ENCODE measurements around the gene LIN37. TPM values are rescaled to one million over a fixed set of nuclear protein-coding genes. Genes with fewer than 3 reads are reported as not detected.

LIN37 gene
- total RNA-seq, 1 donor from 2014 or later: 8.2 TPM

DNA sequence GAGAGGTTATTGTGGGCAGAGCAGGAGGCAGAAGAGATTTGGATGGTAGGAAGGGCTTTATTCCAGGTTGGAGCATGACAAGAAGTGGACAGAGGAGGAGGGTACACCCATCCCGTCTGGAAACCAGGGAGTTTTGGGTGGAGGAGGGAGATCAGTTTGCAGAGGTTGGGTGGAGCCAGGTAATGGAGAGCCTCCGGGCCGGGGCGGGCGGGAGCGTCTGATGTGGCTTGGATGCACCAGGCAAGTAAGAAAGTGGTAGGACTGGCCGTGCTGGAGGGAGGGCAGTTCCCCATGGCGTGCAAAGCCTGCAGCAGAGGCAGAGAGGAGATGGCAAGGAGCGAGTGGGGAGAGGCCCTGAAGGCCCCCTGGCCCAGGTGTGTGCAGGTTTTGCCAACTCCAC lies 17.0 kb upstream of the LIN37 start:
- intact Hi-C loops (cut with DNase I): no loop called here
- DNase-seq (ENCODE audit: missing footprints) (peak; percentile 32), ATAC-seq (no peak)

DNA sequence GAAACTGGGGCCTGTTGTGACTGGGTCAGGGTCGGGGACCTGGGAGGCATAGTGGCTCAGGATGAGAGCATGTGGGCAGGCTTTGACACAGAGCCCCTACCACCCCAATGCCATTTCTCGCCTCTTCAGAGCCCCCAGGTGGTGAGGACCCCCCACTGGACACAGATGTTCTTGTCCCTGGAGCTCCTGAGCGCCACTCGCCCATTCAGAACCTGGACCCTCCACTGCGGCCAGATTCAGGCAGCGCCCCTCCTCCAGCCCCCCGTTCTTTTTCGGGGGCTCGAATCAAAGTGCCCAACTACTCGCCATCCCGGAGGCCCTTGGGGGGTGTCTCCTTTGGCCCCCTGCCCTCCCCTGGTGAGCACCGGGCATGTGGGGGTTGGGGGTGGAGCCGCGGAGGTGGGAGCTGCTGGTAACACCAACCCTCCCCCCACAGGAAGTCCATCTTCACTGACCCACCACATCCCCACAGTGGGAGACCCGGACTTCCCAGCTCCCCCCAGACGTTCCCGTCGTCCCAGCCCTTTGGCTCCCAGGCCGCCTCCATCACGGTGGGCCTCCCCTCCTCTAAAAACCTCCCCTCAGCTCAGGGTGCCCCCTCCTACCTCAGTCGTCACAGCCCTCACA lies 16.5 kb upstream of the LIN37 start:
- DNase-seq (ENCODE audit: missing footprints): peak; percentile 31

DNA sequence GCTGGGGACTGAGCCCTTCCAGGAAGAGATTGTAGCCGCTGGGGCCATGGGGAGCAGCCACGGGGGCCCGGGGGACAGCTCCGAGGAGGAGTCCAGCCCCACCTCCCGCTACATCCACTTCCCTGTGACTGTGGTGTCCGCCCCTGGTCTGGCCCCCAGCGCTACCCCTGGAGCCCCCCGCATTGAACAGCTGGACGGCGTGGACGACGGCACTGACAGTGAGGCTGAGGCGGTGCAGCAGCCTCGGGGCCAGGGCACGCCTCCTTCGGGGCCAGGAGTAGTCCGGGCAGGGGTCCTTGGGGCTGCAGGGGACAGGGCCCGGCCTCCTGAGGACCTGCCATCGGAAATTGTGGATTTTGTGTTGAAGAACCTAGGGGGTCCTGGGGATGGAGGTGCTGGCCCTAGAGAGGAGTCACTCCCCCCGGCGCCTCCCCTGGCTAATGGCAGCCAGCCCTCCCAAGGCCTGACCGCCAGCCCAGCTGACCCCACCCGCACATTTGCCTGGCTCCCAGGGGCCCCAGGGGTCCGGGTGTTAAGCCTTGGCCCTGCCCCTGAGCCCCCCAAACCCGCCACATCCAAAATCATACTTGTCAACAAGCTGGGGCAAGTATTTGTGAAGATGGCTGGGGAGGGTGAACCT lies 15.7 kb upstream of the LIN37 start:
- DNase-seq (ENCODE audit: missing footprints) (no peak), ATAC-seq (no peak)
- intact Hi-C loops (cut with DNase I): no loop called here

More for the DNA sequence above, 16.5 kb upstream of the LIN37 start:
- ATAC-seq: no peak
- intact Hi-C loops (cut with DNase I): no loop called here

DNA sequence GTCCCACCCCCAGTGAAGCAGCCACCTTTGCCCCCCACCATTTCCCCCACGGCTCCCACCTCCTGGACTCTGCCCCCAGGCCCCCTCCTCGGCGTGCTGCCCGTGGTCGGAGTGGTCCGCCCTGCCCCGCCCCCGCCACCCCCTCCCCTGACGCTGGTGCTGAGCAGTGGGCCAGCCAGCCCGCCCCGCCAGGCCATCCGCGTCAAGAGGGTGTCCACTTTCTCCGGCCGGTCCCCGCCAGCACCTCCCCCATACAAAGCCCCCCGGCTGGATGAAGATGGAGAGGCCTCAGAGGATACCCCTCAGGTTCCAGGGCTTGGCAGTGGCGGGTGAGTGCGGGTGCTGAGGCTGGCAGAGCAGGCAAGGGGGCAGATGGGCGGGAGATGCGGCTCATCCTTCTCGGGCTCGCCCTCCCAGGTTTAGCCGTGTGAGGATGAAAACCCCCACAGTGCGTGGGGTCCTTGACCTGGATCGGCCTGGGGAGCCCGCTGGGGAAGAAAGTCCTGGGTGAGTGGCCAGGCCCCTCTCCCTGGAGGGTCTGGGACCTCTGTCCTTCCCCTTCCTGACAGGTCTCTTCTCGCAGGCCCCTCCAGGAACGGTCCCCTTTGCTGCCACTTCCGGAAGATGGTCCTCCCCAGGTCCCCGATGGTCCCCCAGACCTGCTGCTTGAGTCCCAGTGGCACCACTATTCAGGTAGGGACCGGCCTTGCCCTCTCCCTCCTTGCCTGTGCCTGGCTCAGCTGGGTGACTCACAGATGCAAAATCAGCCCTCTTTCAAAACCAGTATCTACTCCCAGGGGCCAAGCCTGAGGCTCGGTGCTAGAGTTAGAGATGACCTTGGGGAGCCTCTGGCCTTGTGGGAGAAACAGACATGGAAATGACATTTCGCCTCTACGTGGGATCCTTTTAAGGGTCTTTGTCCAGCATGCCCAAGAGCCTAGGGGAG lies 14.9 kb upstream of the LIN37 start:
- peak; percentile 37 for DNase-seq (ENCODE audit: missing footprints)
- intact Hi-C loops (cut with DNase I): no loop called here
- ATAC-seq: no peak

DNA sequence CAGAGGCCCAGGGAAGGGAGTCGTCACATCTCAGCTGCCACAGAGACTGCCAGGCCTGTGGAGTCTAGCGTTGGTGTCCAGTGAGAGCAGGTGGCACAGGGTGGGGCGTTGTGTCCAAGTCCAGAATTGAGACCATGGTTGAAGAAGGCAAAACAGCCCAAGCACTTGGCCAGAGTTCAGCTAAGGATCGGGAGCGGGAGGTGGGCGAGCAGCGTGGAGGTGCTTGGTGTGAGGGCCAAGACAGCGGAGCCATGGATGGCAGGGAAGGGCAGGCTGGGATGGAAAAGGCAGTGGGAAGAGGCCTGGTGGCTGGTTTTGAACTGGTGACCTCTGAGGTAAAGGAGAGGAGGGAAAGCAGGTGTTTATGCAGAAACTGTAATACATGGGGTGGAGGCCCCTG lies 14.1 kb upstream of the LIN37 start:
- intact Hi-C loops (cut with DNase I): no loop called here
- ATAC-seq (no peak), DNase-seq (ENCODE audit: missing footprints) (no peak)

DNA sequence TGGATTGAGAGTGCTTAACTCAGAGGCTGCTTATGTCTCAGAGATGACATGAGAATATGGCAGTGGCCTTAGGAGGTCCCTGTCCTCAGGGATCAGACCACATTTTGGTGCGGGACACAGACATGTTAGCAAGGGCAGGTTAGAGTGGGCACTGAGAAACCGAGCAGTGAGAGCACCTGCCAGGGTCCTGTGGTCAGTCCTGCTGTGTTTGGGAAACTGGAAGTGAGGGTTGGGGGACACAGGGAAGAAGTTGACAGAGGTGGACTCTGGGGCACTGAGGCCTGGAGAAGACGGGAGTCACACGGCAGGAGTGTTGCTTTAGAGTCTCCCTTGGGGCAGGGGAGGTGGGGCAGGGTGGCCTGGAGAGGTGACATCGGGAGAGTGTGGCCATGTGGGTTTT lies 13.5 kb upstream of the LIN37 start:
- DNase-seq (ENCODE audit: missing footprints) (no peak), ATAC-seq (no peak)
- intact Hi-C loops (cut with DNase I): no loop called here

DNA sequence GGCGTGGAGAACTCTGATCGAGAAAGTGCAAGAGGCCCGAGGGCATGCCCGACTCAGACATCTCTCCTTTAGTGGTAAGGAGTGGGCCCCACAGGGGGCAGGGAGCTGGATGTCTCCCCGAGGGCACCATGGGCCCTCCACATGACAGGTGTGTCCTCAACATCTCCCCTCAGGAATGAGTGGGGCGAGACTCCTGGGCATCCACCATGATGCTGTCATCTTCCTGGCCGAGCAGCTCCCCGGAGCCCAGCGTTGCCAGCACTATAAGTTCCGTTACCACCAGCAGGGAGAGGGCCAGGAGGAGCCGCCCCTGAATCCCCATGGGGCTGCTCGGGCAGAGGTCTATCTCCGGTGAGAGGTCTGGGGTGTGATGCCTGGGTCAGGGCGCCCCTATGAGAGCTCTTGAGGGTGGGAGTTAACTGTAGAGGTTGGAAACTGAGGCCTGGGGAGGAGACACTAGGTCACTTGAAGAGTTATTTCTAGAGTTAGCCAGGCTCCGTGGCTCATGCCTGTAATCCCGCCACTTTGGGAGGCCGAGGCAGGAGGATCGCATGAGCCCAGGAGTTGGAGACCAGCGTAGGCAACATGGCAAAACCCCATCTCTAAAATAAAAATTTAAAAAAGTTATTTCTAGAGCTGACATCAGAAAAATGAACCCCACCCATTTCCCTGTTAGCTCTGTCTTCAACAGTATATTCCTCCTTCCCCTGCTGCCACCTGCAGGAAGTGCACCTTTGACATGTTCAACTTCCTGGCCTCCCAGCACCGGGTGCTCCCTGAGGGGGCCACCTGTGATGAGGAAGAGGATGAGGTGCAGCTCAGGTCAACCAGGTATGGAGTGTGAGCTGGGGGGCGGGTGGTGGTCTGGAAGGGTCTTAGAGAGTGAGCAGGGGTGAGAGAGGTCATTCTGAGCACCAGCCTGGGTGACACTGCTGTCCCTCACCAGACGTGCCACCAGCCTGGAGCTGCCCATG lies 11.2 kb upstream of the LIN37 start:
- intact Hi-C loops (cut with DNase I): no loop called here
- ATAC-seq: no peak
- peak; percentile 46 for DNase-seq (ENCODE audit: missing footprints)

DNA sequence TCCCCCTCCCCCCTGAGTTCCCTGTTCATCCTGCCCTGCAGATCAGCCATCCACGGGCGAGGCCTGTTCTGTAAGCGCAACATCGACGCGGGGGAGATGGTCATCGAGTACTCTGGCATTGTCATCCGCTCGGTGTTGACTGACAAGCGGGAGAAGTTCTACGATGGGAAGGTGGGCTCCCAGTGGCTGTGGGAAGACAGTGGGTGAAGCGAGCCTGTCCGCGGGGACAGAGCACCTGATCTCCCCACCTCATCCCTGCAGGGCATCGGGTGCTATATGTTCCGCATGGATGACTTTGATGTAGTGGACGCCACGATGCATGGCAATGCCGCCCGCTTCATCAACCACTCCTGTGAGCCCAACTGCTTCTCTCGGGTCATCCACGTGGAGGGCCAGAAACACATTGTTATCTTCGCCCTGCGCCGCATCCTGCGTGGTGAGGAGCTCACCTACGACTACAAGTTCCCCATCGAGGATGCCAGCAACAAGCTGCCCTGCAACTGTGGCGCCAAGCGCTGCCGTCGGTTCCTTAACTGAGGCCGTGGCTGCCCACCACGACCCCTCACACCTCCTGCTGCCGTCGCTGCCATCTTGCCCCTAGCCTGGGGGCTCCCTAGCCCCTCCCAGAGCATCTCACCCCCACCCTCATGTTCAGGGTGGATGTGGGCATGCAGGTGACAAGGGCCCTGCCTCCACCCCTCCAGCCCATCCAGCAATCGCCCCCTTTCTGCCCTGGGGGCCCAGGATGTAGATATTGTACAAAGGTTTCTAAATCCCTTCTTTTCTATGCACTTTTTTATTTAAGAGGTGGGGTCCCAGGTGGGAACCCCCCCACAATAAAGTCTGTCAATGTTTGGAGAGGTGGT lies 10.1 kb upstream of the LIN37 start:
- no peak for ATAC-seq
- intact Hi-C loops (cut with DNase I): no loop called here

DNA sequence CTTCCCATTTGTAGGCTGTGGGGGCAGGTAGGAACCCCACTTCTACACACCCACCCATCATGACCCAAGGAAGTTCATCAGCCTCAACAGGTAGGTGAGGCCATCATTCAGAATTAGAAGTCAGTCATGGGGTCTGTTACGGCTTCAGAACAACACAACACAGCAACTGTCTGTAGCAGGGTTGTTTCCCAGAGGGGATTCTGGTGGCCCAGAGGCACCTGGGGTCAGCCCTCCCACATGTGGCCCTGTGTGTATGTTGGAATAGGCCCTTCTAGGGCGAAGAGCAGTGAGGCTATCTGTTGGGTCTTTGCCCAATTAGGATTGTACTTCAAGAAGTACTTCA lies 9.5 kb upstream of the LIN37 start:
- DNase-seq (ENCODE audit: missing footprints) (no peak), ATAC-seq (no peak)
- intact Hi-C loops (cut with DNase I): no loop called here

More for the DNA sequence above, 10.1 kb upstream of the LIN37 start:
- DNase-seq (ENCODE audit: missing footprints): no peak

DNA sequence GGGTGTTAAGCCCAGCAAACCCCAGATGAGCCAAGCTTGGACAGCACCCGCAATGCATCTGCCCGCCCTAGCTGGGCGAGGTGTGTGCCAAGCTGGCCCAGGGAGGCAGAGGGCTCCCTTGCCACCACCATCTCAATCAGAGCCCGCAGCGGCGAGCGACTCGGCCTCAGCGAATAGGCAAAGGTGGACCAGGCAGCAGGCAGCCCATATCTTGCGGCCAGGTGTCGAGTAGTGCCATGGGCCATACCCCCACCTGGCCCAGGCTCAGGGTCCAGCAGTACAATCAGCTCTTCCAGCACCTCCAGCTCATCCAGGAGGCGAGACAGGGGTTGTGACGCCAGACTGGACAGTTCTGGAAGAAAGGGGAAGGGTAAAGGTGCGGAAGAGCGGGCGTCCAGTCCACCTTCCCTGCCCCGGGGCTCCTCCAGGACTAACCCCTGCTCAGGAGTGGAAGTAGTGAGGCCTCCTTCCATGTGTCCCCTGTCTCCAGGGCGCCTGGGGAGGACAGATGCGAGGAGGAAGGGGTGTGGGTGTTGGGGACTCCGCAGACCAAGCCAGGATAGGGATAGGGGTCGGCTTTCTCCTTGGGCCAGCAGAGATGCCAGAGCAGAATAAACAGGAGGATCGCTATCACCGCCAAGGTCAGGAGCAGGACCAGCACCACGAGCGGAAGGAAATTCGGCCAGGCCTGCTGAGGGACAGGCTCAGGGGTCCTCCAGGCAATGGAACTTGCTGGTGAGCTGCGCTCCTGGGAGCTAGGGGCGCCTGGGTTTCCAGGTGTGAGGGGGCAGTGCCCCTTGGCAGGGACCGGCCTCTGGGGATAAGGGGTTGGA lies 8.9 kb upstream of the LIN37 start:
- intact Hi-C loops (cut with DNase I): loop anchor here (10.0 kb wide), 1 partner anchor 375 kb away; the partner anchor contains the start of genes OVOL3, POLR2I and TBCB
- ATAC-seq: no peak

DNA sequence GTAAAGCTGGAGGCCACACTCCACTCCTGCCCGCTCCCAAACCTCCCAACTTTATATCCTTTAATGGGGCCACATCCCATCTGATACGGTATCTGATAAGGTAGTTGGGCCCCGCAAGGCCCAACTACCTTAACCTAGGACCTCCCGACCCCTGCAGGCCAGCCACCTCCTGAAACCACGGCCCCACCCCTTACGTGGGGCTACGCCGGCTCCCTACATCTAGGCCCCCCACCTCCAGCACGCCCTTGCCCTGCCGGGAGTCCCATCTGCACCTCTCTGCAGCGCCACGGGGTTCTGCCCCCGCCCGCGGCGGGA lies 8.3 kb upstream of the LIN37 start:
- intact Hi-C loops (cut with DNase I): loop anchor here (10.0 kb wide), 1 partner anchor 375 kb away; the partner anchor contains the start of genes OVOL3, POLR2I and TBCB
- DNase-seq (ENCODE audit: missing footprints) (no peak), ATAC-seq (no peak)

More for the DNA sequence above, 8.9 kb upstream of the LIN37 start:
- DNase-seq (ENCODE audit: missing footprints): no peak

DNA sequence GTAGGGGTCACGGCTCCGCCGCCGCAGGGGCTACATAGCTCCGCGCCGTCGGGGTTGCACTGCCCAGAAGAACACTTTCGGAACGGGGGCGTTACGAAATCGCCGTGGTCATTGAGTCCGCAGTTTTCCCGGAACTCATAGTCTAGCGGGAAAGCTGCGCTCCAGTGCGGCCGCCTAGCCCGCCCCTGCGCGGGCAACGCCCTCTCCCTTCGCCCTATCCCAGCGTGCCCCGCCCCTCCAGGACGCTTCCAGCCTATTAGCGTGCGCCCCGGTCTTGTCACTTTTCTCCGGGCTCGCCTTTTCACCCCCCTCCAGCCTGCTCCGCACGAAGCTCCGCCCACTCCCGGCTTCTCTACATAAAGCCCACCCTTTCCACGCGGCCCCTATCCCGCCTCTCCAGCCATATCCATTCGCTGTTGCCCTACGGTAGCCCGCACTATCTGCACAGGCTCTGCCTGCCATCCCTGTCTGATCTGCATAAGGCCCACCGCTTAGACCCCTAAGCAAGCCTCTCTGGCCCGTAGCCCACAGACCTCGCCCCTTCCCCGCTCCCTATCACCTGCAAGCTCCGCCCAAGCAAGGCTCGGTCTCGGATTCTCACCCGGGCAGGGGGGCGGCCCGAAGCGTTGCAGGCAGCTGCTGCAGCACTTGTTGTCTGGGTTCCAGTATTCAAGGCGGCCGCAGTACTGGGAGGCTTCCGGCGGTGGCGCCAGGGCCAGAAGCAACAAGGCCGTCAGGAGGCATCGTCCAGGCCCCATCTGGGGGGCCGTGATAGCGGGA lies 7.8 kb upstream of the LIN37 start:
- ATAC-seq: peak; percentile 90
- intact Hi-C loops (cut with DNase I): loop anchor here (10.0 kb wide), 1 partner anchor 374 kb away; the partner anchor contains the start of genes OVOL3, POLR2I and TBCB

DNA sequence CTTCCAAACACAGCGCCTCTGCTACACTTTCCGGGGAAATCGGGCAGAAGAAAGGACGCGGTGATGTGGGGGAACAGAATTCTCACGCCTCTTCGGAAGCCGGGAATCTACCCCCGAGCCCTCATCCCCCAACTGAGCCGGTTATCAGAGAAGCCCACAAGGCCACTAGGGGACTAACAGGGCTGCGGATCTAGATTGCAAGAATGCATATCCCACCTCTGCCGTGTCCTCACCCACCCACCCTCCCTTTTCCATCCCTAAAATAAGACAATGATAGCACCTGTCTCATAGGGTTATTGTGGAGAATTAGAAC lies 7.2 kb upstream of the LIN37 start:
- intact Hi-C loops (cut with DNase I): loop anchor here (10.0 kb wide), 1 partner anchor 374 kb away; the partner anchor contains the start of genes OVOL3, POLR2I and TBCB

More for the DNA sequence above, 7.8 kb upstream of the LIN37 start:
- peak; percentile 99 for DNase-seq (ENCODE audit: missing footprints)

DNA sequence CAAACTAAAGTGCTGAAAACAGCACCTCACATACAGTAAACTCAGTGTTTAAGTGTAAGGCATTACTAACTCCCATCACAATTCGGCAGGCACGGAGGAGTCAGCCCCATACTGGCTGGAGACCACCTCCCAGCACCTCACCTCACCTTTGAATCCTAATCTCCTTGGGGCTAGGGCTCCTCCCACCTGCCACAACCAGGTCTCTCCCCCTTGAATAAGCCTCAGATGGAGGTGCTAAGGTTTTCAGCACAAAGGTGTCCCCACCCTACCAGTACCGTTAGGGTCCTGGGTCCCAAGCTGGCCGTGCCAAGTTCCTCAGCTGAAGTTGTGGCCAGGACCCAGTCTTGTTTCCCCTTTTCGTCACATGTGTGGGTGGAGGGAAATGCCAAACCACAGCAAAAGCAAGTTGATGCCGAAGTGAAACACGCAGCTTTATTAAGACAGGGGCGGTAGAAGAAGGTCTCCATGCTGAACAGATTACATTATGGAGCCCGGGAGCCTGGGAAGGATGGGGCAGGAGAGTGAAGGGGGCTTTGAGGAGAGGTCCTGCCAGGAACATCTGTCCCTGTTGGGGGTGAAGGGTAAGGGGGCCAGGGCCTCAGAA lies 6.2 kb upstream of the LIN37 start, which contains the start of gene IGFLR1:
Gene IGFLR1, minus strand, starts transcription at position 332 of the 604 bp plus-strand sequence. CDS start 1,272 bp downstream, outside the sequence.
- intact Hi-C loops (cut with DNase I): loop anchor here (10.0 kb wide), 1 partner anchor 373 kb away; the partner anchor contains the start of genes OVOL3, POLR2I and TBCB
- no peak for ATAC-seq

More for the DNA sequence above, 7.2 kb upstream of the LIN37 start:
- no peak for ATAC-seq
- DNase-seq (ENCODE audit: missing footprints): no peak

More for the DNA sequence above, 6.2 kb upstream of the LIN37 start, which contains the start of gene IGFLR1:
- DNase-seq (ENCODE audit: missing footprints): no peak
